Globus pallidus (tissue), 1 donor: Measurements from ENCODE around the gene CAMTA1.

Experiments
- DNase-seq: peaks from one replicate; pipeline ENCODE4 v3.0.0-alpha.2; 2015; ENCODE audit warnings: low spot score

The CAMTA1 gene

DNA sequence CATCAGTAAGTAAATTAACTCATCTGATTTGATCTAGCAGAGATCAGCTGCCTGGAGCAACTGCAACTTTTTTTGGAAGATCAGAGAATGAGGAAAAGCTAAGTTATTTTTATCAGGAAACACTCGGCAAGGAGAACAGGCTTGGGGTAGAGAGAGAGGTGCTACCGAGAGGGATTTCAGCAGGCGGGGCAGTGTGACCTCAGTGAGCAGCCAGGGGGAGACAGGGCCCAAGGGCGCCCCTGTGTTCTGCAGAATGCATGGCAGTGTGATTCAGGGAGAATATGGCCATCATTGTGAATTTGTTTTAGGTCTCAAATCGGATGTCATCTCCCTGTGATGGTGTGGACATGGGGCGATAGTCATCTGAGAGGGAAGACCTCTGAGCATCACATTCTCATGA, 501.8 kb downstream of the CAMTA1 start:
- DNase-seq = no peak

DNA sequence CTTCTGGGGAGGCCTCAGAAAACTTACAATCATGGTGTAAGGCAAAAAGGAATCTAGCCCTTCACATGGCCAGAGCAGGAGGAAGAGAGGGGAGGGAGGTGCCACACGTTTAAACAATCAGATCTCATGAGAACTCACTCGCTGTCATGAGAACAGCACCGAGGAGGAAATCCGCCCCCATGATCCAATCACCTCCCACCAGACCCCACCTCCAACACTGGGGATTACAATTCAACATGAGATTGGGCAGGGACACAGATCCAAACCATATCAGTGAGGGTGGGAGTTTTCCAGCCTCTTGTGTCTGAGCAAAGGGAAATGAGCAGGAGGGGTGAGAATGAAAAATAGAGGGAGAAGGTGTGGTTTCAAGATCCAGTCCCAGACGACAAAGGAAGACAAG, 503.7 kb downstream of the CAMTA1 start:
- no peak for DNase-seq

DNA sequence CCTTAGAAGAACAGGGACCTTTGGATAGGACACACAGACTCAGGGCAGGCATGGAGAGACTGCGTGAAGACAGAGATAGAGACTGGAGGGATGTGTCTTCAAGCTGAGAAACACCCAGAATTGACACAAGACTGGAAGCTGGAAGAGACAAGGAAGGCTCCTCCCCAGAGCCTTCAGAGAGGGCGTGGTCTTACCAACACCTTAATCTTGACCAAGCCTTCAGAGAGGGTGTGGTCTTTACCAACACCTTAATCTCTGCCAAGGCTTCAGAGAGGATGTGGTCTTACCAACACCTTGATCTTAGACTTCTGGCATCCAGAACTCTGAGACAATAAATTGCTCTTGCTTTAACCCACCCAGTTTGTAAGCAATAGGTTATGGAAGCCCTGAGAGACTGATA, 504.4 kb downstream of the CAMTA1 start:
- no peak for DNase-seq

DNA sequence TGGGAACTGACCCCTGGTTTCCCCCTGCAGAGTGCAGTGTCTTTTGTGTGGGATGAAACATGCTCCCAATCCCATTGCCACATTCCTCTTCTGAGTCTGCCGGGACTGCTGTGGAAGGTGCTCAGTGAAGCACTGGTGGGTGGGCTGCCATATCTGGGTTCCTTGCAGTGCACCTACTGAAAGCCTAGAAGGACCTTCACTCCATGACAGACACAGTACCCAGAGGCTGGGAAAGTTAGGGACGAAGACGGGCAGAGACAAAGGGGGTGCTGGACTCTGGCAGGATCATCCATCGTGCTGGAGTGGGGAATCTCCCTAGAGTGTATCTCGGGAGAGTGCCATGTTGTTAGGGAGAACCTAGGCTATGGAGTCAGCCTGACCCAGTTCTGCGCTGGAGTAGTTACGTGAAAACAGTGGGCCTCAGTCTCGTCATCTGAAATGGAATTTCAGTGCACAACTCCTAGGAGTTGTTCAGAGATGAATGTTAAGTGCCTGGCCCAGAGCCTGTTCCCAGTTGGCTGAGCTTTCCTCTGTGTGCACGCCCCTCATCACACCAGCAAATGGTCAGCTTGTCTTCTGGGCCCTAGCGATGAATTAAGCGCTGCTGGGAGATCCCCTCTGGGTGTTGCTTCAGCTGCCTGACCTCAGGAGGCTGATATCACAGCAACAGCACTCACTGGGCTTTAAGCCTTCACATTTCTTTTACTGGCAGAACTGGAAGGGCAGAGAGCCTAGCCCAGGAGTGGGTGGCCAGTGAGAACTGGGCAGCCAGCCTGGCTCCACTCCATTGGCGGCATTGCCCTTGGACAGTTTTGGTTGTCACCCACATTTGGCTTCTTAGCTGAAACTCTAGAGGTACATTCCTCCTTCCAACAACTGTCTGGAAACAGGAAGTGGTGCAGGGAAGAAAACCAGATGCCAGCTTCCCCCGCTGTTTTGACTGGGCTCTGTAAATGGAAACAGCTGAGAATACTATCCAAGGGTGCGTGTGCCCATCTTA, 506.0 kb downstream of the CAMTA1 start:
- DNase-seq = peak; percentile 70

DNA sequence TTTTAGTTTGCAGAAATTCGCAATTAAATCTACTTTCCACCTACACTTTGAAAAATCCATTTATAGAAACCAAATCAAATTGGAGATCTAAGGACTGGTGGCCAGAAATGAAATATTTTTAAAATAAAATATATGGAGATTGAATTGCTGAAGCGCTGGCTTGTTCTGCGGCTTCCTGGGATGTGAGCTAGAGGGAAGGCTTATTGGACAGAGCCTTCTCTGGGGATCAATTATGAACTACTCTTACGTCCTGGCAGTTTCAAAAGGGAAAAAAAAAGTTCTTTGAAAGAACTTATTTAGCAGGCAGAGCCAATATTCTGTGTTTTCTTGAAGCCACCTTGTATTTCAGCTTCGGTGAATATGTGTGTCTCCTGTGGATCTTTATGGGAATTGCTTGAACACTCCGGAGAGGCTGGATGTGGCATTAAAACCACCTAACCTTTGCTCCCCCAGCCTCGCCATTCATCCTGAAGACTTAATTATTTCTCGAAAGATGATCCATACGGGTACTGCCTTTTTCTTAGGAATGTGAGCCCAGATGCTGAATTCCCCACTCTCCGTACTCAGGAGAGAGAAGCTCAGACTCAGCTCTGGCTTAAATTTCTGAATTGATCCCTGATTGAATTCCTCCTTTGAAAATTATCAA, 506.9 kb downstream of the CAMTA1 start:
- no peak for DNase-seq

DNA sequence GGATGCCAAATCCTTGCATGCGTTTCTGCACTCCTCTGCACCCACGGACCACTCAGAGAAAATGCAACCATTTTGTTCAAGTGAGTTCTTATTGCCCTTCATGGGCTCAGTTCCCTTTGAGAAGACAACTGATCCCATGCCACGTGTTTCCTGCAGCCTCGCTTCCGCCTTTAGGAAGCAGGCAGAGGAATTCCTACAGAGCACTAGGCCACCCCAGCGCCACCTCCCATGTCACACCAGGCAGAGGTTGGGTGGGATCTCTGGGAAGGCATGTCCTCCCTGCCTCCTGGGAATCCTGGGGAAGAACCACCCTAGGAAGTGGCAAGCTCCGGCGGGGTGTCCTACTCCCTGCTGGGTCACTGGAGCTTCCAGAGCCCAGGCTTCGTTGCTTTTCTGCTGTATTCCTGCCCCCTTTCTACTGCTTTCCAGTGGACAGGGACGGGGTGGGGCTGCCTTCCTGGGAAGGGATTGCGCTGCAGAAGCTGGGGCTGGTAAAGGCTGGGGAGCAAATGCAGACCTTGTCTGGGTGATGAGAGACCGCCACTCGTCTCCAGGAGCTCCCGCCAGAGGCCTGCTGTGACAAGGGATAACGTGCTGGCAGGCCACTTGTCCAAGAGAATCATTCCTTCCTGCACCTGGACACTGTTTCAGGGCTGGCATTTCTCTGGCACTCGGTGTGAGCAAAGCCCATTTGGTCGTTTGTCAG, 507.6 kb downstream of the CAMTA1 start:
- no peak for DNase-seq

DNA sequence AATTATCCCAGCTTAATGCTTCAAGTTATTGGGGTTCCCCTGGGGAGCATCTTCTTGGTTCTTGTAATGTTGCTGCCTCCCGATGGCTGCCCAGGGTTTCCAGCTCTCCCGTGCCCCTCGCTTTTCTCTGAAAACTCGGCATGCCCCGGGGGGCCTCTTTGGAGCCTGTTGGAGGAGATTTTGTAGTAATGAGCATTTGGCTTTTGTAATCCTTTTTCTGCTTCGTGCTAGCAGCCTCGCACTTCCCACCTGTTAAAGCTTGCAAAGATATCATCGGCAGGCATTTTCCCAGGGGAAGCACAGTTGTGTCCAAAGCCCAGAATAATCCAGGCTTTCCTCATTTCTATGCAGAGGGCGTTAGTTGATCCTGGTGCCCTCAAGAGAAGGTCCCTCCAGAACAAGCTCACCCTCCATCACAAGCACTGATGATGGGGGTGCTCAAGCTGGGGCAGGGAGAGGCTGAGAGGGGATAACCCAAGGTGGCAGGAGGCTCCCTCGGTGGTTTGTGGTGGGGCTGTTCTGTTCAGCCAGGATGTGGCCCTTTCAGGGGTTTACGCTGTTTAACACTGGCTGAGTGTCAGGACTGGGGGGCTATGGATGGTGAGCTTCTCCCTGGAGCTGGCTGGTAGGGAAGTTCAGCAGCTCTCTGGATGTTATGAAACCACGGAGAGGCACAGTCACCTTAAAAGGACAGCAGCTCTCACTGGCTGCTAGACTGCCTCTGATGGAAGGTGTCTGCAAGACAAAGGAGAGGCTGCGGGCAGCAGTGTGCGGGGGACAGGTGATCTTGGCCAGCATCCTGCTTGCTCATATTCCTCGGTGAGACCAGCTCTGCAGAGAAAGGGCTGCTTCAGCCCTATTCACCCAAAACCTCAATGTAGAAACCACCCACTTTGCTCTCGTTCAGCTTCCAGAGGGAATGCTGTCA, 508.7 kb downstream of the CAMTA1 start:
- DNase-seq = no peak

DNA sequence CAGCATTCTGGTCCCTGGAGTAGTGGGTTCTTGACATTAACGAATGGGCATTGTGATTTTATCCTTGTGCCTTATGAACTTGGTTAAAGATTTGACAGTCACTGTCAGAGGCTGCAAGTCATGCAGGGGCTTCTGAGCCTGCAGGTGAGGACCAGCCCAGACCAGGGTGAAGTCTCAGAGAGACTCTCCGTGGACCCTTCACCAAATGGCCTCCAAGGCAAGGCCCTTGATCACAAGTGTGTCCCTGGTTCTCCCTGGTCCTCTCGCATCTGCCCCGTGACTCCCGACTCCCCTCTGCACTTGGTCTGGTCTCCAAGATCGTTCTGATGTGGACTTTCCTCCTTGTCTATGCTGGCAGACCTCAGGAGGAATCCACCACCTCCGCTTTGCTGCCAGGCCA, 509.4 kb downstream of the CAMTA1 start:
- no peak for DNase-seq

DNA sequence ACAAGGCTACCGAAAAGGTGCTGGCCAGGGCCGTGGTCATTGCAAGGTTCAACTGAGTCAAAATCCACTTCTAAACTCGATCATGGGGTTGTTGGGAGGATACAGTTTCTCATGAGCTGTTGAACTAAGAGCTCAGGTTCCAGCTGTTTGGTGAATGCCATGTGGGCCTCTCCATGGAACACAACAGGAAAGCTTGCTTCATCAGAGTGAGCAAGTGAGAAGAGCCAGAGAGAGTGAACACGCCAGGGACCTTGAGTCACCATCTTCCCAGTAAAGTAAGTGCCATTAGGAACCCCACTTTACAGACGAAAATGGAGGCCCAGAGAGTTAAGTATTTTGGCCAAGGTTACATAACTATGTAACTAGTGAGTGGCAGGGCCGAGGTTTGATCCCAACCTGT, 510.7 kb downstream of the CAMTA1 start:
- DNase-seq = no peak

DNA sequence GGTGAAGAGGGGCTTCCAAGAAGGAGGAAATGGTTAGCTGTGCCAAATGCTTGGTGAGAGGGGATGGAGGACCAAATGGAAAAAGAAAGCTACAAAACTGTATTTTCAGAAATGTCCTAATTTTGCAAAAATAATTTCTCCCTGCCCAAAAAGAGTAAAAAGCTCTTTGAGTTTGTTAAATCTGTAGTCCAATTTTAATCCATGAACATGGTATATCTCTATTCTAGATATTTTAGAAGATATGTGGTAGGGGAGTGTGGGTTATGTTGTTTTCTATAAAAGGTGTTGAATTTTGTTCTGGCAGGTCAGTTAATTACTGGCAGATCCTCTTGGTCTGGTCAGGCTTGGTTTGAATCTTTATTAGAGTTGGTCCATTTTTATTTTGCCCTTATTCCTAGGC, 511.7 kb downstream of the CAMTA1 start:
- no peak for DNase-seq

DNA sequence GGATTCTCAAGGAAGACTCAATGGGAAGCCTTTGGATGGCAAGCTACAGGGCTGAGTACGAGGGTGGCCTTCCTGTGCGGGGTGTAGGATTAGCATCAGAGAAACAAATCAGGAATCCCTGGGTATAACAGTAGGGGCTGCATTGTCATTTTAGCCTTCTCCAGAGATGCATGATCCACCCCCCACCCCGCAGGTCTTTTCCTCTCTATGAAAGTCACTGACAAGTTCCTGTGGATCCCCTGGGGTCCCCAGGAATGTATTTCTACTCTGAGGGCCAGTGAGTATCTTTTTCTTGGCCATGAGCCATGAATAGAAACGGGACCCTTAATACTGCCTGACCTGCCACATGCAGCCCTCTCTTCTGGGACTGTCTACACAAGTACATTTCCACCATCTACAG, 512.9 kb downstream of the CAMTA1 start:
- no peak for DNase-seq

DNA sequence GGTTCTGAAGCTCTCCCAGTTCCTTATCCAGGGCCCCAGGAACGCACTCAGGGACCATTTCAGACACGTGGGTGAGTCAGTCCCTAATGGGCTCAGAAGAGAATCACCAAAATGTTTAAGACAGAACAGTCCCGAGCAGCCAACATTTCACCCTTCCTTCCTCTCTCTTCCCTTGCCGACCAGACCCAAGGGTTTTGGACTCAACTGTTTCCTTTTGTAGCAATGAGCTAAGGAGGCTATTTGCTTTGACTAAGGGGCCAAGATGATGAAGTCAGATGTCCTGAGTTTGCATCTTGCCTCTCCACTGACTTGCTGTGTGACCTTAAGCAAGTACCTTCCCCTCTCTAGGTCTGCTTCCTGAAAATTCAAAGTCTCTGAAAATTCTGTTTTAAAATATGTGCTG, 513.5 kb downstream of the CAMTA1 start:
- no peak for DNase-seq

DNA sequence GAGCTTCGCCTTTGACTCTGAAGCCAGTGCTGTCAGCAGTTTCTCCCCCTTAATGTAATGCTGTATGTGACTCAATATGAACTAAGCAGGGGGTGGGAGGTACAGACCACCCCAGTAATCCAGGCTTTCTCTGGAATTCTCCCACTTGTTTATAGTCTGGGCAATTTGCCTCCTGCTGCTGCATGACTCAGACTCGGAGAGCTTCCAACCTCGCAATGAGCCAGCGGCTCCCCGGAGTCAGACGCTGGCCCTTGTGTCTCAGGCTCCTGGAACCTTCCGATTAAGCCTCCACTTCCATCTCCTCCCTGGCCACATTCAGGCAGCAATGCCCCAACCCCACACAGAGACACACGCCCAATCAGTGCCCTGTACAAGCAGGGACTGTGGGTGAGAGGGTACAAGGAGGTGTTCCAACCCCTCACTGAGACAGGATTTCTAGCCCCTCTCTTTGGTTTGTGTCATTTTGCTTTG, 514.1 kb downstream of the CAMTA1 start:
- DNase-seq = peak; percentile 71

DNA sequence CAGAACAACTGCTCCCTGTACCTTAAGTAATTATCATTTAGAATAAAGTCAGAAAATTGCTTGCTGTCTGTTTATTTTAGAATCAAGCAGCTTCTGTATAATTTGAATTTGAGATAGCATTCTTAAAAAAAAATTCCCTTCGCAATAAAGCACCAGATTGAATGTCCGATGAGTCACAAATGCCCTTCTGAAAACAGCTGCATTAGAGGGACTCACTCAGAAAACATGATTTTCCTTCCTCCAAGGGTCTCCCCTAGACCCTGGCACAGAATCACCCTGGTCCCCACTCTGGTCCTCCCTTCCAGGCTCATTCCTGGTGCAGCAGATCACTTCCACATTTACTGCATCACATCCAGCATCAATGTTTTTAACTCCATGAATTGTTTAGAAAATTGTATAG, 514.7 kb downstream of the CAMTA1 start:
- DNase-seq = no peak

DNA sequence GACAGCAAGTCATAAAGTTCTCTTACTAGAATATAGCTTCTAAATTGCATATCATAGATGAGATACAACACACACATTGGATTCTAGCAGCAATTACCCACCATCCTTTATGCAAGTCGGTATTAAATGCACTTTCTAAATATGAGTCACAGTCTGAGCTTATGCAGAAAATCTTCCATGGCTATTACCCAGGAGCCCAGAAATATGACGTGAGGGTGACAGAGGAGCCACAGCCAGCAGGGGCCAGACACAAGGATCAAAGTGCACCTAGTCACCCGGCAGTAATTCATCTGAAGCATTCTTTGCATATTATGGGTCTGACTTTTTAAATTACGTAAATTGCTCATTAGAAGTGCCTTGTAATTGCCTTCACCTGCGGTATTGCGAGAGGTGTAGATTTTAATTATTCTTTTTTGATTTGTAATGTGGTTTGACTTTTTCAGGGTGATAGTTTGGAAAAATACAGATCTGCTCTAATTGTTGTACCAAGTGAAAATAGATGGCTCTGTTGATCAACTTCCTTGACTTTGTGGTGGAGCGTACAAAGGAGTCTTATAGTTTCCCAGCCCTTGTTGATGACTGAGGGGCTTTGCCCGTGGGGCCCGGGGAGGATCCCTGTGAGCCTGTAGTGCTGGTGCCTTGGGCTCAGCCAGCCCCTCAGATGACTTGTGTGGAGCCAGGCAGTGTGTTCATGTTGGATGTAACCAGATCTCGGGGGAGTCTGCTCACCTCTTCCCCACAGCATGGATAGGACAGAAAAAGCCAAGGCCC, 515.8 kb downstream of the CAMTA1 start:
- no peak for DNase-seq

DNA sequence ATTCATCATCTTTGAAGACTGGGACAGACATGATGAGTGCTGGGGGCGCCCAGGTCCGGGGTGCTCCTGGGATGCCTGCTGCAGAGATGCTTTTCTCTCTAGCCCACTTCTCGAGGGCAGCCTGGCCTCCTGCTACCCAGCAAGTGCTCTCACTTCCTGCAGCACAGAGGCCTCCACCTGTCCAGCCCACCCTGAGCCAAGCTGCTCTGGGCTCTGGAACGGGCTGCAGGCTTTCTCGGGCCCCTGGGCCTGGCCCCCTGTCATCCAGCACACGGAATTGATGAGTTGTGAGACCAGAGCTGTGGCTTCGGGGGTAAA, 516.4 kb downstream of the CAMTA1 start:
- DNase-seq = no peak

DNA sequence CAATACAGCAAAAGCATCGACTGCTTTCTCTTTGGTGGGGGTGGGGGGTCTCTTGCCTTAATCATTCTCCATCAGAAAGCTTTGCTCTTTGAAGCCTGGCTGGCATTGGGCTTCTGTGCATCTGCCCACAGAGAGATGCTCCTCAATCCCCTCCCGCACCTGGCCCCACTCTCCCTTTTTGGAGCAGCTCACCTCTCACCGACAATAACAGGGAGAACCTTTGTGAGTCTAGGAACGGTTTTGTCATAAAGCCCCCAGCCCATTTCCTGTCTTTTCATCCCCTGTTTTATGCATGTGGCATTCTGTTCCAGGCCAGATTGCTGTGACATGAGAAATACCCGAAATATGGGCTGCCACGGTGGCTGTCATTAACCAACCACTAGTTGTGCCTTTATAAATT, 516.9 kb downstream of the CAMTA1 start:
- DNase-seq = no peak

DNA sequence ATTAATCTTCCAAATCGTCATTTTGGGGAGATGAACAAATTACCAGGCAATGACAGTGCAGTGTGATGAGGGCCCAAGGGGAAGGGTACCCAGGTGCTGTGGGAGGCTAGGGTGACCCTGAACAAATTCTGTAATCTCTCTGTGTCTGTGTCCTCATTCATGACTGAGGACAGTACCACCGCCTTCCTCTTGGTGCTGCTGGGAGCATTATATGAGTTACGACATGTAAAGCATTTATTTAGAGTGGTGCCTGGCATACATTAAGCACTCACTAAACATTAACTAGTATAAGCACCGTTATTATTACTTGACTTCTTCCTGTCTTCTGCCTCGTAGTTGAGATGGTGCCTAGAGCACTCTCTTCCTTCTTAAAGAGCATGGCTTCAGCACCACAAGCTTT, 517.6 kb downstream of the CAMTA1 start:
- DNase-seq = no peak

DNA sequence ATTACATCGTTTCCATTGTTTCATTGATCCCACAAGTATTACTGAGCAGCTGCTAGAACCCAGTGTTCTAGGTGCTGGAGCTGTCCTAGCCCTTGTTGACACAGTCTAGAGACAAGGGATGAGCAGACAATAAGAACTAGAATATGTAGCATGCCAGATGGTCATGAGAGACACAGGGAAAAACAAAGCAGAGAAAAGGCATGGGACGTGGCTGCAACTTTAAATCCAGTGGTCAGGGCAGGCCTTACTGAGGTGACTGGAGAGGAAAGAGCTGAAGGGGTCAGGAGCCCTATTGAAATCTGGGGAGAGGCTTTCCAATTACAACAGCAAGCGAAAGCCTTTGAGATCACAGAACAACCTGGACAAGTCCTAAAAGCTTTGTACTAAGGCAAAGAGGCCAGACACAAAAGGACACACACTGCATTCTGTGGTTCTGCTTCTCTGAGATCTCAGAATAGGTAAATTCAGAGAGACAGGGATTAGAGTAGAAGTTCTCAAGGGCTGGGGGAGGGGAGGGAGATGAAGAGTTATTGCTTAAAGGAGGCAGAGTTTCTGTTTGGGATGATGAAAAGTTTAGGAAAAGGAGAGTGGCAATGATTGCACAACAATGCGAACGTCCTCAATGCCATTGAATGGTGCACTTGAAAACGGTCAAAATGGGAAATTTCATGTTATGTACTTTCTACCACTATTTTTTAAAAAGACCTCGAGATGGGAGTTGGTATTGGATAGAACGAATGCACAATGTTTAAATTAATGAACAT, 518.5 kb downstream of the CAMTA1 start:
- no peak for DNase-seq

DNA sequence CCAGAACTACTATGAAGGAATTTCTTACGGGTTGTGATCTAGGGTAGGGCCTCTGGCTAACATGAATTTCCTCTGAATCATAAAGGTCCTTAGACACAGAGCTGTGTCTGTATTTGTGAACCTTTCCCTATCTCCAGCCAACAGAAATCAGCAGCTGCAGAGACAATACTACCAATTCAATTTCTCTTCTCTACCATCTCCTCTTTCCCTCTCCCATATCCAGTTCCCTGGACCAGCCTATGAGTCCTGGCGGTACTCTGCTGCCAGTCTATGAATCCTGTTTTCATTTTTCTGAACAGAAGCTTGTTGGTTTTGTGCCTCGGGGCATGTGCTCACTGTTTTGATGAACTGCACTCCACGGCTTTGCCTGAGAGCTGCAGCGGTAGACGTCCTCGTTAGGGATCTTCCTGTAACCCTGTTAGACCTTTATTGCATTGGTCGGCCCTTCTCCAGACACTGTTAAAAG, 527.9 kb downstream of the CAMTA1 start:
- DNase-seq = peak; percentile 45
